HepG2 (cell line): ENCODE measurements around the gene SIN3A. TPM values are rescaled to one million over a fixed set of nuclear protein-coding genes. Genes with fewer than 3 reads are reported as not detected.

Source experiments
- ARNT2 ChIP-seq: sonication (generic); formaldehyde crosslinking; IDR thresholded peaks from 2 replicates; pipeline ENCODE4 v1.8.0; 2022; ENCODE audit warnings: mild to moderate bottlenecking, low read depth, missing genetic modification reagents, moderate library complexity
- ATF4 ChIP-seq, 2 experiments: fragments of 450-650 bp in 1 of 2; sonication (generic) in 1 of 2; formaldehyde crosslinking; IDR thresholded peaks; 2 replicates each; pipeline versions ENCODE4 v1.5.0 to v1.8.0; 2020 to 2022; ENCODE audit warnings: mild to moderate bottlenecking in 1 of 2, missing genetic modification reagents in 1 of 2
- ESRRA ChIP-seq: sonication (generic); formaldehyde crosslinking; IDR thresholded peaks from 2 replicates; pipeline ENCODE4 v1.5.1; 2020; ENCODE audit warnings: mild to moderate bottlenecking, low read depth, missing genetic modification reagents
- ETV6 ChIP-seq: sonication (generic); formaldehyde crosslinking; conservative IDR thresholded peaks from 2 replicates; pipeline ENCODE4 v1.4.0; 2020; ENCODE audit warnings: missing genetic modification reagents
- FOXK1 ChIP-seq: sonication (generic); formaldehyde crosslinking; IDR thresholded peaks from 2 replicates; pipeline ENCODE4 v1.4.0; 2020; ENCODE audit warnings: low read depth, missing genetic modification reagents, borderline replicate concordance
- THAP7 ChIP-seq: sonication (generic); formaldehyde crosslinking; IDR thresholded peaks from 2 replicates; pipeline ENCODE4 v1.8.1; 2023; ENCODE audit warnings: mild to moderate bottlenecking, missing genetic modification reagents
- ZBTB8A ChIP-seq: sonication (generic); formaldehyde crosslinking; IDR thresholded peaks from 2 replicates; pipeline ENCODE4 v1.4.0; 2020; ENCODE audit warnings: mild to moderate bottlenecking, low read depth, missing genetic modification reagents, borderline replicate concordance
- ZFP82 ChIP-seq: sonication (generic); formaldehyde crosslinking; IDR thresholded peaks from 2 replicates; pipeline ENCODE4 v1.5.1; 2020; ENCODE audit warnings: mild to moderate bottlenecking, missing genetic modification reagents, borderline replicate concordance
- ZNF12 ChIP-seq: sonication (generic); formaldehyde crosslinking; IDR thresholded peaks from 2 replicates; pipeline ENCODE4 v1.5.0; 2020; ENCODE audit warnings: missing genetic modification reagents
- ZNF143 ChIP-seq: sonication (generic); formaldehyde crosslinking; IDR thresholded peaks from 2 replicates; pipeline ENCODE4 v1.4.0; 2020; ENCODE audit warnings: missing genetic modification reagents
- ZNF513 ChIP-seq: sonication (generic); formaldehyde crosslinking; conservative IDR thresholded peaks from 2 replicates; pipeline ENCODE4 v1.5.0; 2020; ENCODE audit warnings: missing genetic modification reagents
- polyA plus RNA-seq, 8 experiments: library from polyadenylated mRNA; depleted of rRNA in 3 of 8; stranded (reverse) in 7 of 8; unstranded in 1 of 8; fragments of >200 nt; fragmentation: Illumina TruSeq in 4 of 8; extraction: Trizol in 4 of 8; gene quantifications; 2 replicates each; pipeline versions ENCODE4 v1.2.1 to v1.2.3, GENCODE V29; 2011 to 2016; ENCODE audit warnings: low read depth in 4 of 8, missing spikeins in 1 of 8, mixed read lengths in 1 of 8; ENCODE audit not compliant: insufficient read depth in 1 of 8
- total RNA-seq, 5 experiments: library from RNA; depleted of rRNA; stranded (reverse); fragments of >200 nt; fragmentation: Illumina TruSeq; extraction: Trizol; gene quantifications; 2 replicates each; pipeline ENCODE4 v1.2.3, GENCODE V29; 2016; ENCODE audit warnings: low read depth in 1 of 5
- TF ChIP-seq, protein P1 (sequence below): IDR thresholded peaks from 2 replicates; pipeline ENCODE4 v1.6.1; 2018; ENCODE audit warnings: missing genetic modification reagents, mild to moderate bottlenecking, missing compliant biosample characterization
- TF ChIP-seq, protein P2 (sequence below): sonication (generic); formaldehyde crosslinking; IDR thresholded peaks from 2 replicates; pipeline ENCODE4 v1.5.0; 2020; ENCODE audit warnings: missing genetic modification reagents
- TF ChIP-seq, protein P3 (sequence below), 2 experiments: sonication (generic) in 1 of 2; formaldehyde crosslinking in 1 of 2; IDR thresholded peaks; 2 replicates each; pipeline versions ENCODE4 v1.6.1 to v1.9.0; 2014 to 2022; ENCODE audit warnings: antibody characterized with exemption in 1 of 2, borderline replicate concordance in 1 of 2, inconsistent platforms in 1 of 2, low read depth in 1 of 2, missing genetic modification reagents in 1 of 2

The SIN3A gene
- total and polyA plus RNA-seq, 2 of the 13 experiments (the other 11 are each of a cell fraction or from before 2014, with no cell fraction given): 16.1 to 28.1 TPM

- TF ChIP-seq, protein P1, sequence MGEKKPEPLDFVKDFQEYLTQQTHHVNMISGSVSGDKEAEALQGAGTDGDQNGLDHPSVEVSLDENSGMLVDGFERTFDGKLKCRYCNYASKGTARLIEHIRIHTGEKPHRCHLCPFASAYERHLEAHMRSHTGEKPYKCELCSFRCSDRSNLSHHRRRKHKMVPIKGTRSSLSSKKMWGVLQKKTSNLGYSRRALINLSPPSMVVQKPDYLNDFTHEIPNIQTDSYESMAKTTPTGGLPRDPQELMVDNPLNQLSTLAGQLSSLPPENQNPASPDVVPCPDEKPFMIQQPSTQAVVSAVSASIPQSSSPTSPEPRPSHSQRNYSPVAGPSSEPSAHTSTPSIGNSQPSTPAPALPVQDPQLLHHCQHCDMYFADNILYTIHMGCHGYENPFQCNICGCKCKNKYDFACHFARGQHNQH (CRISPR knock-in tag): peak; percentile 70; the same call in 1 of the 2 replicates
- TF ChIP-seq, protein P2, sequence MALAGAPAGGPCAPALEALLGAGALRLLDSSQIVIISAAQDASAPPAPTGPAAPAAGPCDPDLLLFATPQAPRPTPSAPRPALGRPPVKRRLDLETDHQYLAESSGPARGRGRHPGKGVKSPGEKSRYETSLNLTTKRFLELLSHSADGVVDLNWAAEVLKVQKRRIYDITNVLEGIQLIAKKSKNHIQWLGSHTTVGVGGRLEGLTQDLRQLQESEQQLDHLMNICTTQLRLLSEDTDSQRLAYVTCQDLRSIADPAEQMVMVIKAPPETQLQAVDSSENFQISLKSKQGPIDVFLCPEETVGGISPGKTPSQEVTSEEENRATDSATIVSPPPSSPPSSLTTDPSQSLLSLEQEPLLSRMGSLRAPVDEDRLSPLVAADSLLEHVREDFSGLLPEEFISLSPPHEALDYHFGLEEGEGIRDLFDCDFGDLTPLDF: peak; percentile 80; the same call in 1 of the 2 replicates
- TF ChIP-seq ZFP82 (CRISPR knock-in tag): no peak
- TF ChIP-seq FOXK1: peak; percentile 60; the same call in 1 of the 2 replicates
- TF ChIP-seq ETV6: peak; percentile 73; the same call in 1 of the 2 replicates
- no peak for TF ChIP-seq ESRRA (CRISPR knock-in tag)
- no peak for TF ChIP-seq ZNF513 (CRISPR knock-in tag)
- peak in 1 of 2 experiments; percentile 28; a peak in 1 of 4 replicates for TF ChIP-seq ATF4 (CRISPR knock-in tag; IDR thresholded peaks at IDR 0.05)
- TF ChIP-seq ZNF12 (CRISPR knock-in tag): no peak
- TF ChIP-seq THAP7: 0 out of 2 replicates have a peak, but pooled peaks have one; percentile 57
- peak; percentile 61 for TF ChIP-seq ZNF143
- no peak for TF ChIP-seq ZBTB8A (CRISPR knock-in tag)
- TF ChIP-seq, protein P3, sequence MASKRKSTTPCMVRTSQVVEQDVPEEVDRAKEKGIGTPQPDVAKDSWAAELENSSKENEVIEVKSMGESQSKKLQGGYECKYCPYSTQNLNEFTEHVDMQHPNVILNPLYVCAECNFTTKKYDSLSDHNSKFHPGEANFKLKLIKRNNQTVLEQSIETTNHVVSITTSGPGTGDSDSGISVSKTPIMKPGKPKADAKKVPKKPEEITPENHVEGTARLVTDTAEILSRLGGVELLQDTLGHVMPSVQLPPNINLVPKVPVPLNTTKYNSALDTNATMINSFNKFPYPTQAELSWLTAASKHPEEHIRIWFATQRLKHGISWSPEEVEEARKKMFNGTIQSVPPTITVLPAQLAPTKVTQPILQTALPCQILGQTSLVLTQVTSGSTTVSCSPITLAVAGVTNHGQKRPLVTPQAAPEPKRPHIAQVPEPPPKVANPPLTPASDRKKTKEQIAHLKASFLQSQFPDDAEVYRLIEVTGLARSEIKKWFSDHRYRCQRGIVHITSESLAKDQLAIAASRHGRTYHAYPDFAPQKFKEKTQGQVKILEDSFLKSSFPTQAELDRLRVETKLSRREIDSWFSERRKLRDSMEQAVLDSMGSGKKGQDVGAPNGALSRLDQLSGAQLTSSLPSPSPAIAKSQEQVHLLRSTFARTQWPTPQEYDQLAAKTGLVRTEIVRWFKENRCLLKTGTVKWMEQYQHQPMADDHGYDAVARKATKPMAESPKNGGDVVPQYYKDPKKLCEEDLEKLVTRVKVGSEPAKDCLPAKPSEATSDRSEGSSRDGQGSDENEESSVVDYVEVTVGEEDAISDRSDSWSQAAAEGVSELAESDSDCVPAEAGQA (IDR thresholded peaks at IDR 0.05; ENCODE audit: low read depth): peak; percentile 57; the same call in 1 of the 2 replicates
- TF ChIP-seq, protein P3 (CRISPR knock-in tag; IDR thresholded peaks at IDR 0.05; ENCODE audit: borderline replicate concordance): no peak
- TF ChIP-seq ARNT2 (CRISPR knock-in tag): peak; percentile 73; the same call in 1 of the 2 replicates
These were observed 2.4 kb upstream of the SIN3A start (continued) for GRCh38 chr15:75453703-75454470.
